ENCODE measurements around the gene SERPINF2.

SERPINF2 gene

DNA sequence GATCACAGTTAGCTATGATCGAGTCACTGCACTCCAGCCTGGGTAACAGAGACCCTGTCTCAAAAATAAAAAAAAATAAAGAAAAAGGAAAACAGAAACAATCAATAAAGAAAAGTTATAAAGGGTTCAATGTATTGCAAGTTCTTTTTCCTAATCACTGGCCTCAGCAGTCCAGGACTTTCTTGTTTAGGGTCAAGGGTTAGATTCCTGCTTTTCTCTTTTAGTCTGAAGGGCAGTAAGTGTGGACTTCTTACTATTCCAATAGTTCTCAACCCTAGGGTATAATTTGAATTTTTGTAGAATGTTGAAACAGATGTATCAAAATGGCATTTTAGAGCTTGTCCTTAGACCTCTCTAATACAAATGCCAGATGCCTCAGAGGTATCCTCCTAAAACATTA, 59.8 kb downstream of the SERPINF2 start:
- TF ChIP-seq, protein P1, sequence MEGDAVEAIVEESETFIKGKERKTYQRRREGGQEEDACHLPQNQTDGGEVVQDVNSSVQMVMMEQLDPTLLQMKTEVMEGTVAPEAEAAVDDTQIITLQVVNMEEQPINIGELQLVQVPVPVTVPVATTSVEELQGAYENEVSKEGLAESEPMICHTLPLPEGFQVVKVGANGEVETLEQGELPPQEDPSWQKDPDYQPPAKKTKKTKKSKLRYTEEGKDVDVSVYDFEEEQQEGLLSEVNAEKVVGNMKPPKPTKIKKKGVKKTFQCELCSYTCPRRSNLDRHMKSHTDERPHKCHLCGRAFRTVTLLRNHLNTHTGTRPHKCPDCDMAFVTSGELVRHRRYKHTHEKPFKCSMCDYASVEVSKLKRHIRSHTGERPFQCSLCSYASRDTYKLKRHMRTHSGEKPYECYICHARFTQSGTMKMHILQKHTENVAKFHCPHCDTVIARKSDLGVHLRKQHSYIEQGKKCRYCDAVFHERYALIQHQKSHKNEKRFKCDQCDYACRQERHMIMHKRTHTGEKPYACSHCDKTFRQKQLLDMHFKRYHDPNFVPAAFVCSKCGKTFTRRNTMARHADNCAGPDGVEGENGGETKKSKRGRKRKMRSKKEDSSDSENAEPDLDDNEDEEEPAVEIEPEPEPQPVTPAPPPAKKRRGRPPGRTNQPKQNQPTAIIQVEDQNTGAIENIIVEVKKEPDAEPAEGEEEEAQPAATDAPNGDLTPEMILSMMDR (IDR thresholded peaks at IDR 0.05) = no peak

DNA sequence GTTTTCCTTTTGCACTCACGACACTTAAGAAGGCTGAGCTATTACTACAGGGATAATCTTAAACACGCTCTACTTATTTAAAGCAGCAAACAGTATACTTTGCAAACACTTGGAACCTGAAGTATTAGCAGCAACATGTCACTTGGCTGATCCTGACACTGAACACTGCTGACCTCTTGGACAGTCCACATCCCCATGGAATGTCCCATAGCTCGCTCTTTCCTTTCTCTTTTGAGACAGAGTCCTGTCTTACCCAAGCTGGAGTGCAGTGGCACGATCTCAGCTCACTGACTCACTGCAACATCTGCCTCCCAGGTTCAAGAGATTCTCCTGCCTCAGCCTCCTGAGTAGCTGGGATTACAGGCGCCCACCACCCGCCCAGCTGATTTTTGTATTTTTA, 60.6 kb downstream of the SERPINF2 start:
- TF ChIP-seq, protein P1 (IDR thresholded peaks at IDR 0.05) = no peak
